Testis (tissue), 5 donors: ENCODE results near the gene SRD5A1. TPM values are rescaled to one million over a fixed set of nuclear protein-coding genes. Genes with fewer than 3 reads are reported as not detected.

Experiments
- DNase-seq: peaks from one replicate; pipeline ENCODE4 v3.0.0-alpha.2; 2019
- H3K27ac ChIP-seq, 2 donors: fragments of 200-600 bp; sonication (generic); one replicate each; pipeline ENCODE4 v1.5.1; 2019
- H3K27me3 ChIP-seq: fragments of 200-600 bp; sonication (generic); one replicate; pipeline ENCODE4 v1.5.1; 2019
- H3K36me3 ChIP-seq: fragments of 200-600 bp; sonication (generic); one replicate; pipeline ENCODE4 v1.5.1; 2017; ENCODE audit warnings: low read depth; ENCODE audit errors: missing control alignments
- H3K4me1 ChIP-seq: fragments of 200-600 bp; sonication (generic); one replicate; pipeline ENCODE4 v1.5.1; 2019
- H3K4me3 ChIP-seq, 2 donors: fragments of 200-600 bp; sonication (generic); one replicate each; pipeline ENCODE4 v1.5.1; 2017 to 2019
- H3K9me3 ChIP-seq: fragments of 200-600 bp; sonication (generic); one replicate; pipeline ENCODE4 v1.5.1; 2017
- POLR2A ChIP-seq: fragments of 450-650 bp; IDR thresholded peaks from one replicate; pipeline ENCODE4 v1.6.1; 2017; ENCODE audit warnings: antibody characterized with exemption, mild to moderate bottlenecking, moderate library complexity
- WGBS, 2 donors: methylation state at CpG; one replicate each; pipeline ENCODE4 v1.1.5; 2018; 5-methylcytosine and 5-hydroxymethylcytosine counted together
- intact Hi-C: fragments of 100-400 bp; cut with DNase I; formaldehyde crosslinking; loops from one replicate; pipeline ENCODE4 v1.15.1; 2023; ENCODE audit warnings: low total_unique reads
- long read RNA-seq, 2 donors: transcript quantifications; one replicate each; lab custom pipeline, GENCODE V29; 2026
- polyA plus RNA-seq: library from polyadenylated mRNA; stranded (reverse); fragments of 350-450 nt; fragmentation: Illumina TruSeq; extraction: RNeasy Lipid Tissue Mini Kit (QIAGEN cat#74804); gene quantifications from one replicate; pipeline ENCODE4 v1.2.3, GENCODE V29; 2014; ENCODE audit warnings: low read depth, low replicate concordance; ENCODE audit not compliant: insufficient read depth
- total RNA-seq, 2 donors: library from RNA; depleted of rRNA; stranded (reverse); fragments of >200 nt; gene quantifications; one replicate each; pipeline ENCODE4 v1.2.3, GENCODE V29; 2016
- TF ChIP-seq, protein P1 (sequence below), 3 experiments: fragments of 450-650 bp in 2 of 3; fragments of 200-600 bp in 1 of 3; sonication (generic) in 1 of 3; IDR thresholded peaks; one replicate each; pipeline ENCODE4 v1.5.1; 2016 to 2019; ENCODE audit warnings: antibody characterized with exemption in 3 of 3, mild to moderate bottlenecking in 2 of 3, moderate library complexity in 1 of 3

Gene SRD5A1, protein sequence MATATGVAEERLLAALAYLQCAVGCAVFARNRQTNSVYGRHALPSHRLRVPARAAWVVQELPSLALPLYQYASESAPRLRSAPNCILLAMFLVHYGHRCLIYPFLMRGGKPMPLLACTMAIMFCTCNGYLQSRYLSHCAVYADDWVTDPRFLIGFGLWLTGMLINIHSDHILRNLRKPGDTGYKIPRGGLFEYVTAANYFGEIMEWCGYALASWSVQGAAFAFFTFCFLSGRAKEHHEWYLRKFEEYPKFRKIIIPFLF
- total RNA-seq = 10 to 100 TPM in 1 of 2 donors, 1 to 10 TPM in 1; 7.9 to 13.9 TPM
- 3.8 TPM for polyA plus RNA-seq
- long read RNA-seq, donor 1, full-length matches to known transcripts = 9 of 15 reads
- long read RNA-seq, donor 1, partial matches to known transcripts = 6 of 15 reads
- long read RNA-seq, donor 1, other reads (novel, unspliced or antisense) = 0 of 15 reads
- long read RNA-seq, donor 2, full-length matches to known transcripts = 3 of 3 reads
- long read RNA-seq, donor 2, partial matches to known transcripts = 0 of 3 reads
- long read RNA-seq, donor 2, other reads (novel, unspliced or antisense) = 0 of 3 reads

DNA sequence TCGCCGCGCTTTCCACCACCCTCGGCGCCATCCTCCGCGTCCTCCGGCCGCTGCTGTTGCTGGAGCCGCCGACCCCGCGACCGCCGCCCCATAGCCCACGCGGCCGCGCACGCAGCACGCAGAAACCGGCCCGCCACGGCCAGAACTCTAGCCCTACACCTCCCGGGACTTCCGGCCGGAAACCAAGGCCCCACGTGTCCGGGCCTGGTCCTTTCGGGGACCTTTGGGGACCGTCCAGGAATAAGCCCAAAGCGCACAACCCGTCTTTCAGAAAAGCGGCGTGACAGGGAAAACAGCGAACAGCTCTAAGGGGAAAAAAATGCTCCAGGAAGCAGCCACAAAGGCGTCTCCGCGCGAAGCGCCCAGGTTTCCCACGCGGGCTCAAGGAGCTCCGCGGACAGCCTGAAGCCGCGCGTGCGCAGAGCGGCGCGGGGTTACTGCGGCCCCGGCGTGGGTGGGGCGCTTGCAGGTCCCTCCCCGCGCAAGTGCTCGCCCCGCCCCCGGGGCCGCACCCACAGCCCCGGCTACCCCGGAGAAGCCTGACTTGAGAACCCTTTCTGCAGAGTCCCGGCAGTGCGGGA lies at the start of gene SRD5A1, which contains the start of gene NSUN2:
Gene SRD5A1 (plus strand): TSS at position 553 of the 581 bp plus-strand sequence. CDS start 137 bp downstream, outside the sequence.
Gene NSUN2 (minus strand): TSS at position 157 of the 581 bp plus-strand sequence. CDS start 65 bp downstream, at position 92.
- Histone ChIP-seq H3K27me3 (no peaks in the 10 kb centered on the region), H3K9me3 (no peaks in the 10 kb centered on the region), H3K36me3 (no peaks in the 10 kb centered on the region), H3K4me3 (peak within 1 kb of the TSS; percentile 95 to 97), H3K4me1 (peaks cover 19% of the 10 kb centered on the region), H3K27ac (peak within 1 kb of the TSS; percentile 84 to 94)
- intact Hi-C loops = no loop called here
- peak; percentile 94 for DNase-seq
- TF ChIP-seq, protein P1, sequence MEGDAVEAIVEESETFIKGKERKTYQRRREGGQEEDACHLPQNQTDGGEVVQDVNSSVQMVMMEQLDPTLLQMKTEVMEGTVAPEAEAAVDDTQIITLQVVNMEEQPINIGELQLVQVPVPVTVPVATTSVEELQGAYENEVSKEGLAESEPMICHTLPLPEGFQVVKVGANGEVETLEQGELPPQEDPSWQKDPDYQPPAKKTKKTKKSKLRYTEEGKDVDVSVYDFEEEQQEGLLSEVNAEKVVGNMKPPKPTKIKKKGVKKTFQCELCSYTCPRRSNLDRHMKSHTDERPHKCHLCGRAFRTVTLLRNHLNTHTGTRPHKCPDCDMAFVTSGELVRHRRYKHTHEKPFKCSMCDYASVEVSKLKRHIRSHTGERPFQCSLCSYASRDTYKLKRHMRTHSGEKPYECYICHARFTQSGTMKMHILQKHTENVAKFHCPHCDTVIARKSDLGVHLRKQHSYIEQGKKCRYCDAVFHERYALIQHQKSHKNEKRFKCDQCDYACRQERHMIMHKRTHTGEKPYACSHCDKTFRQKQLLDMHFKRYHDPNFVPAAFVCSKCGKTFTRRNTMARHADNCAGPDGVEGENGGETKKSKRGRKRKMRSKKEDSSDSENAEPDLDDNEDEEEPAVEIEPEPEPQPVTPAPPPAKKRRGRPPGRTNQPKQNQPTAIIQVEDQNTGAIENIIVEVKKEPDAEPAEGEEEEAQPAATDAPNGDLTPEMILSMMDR (IDR thresholded peaks at IDR 0.05) = no peak
- no peak for TF ChIP-seq POLR2A
- 0% methylated on average over 7 to 46 of the region's 66 CpGs for WGBS, 2 donors

DNA sequence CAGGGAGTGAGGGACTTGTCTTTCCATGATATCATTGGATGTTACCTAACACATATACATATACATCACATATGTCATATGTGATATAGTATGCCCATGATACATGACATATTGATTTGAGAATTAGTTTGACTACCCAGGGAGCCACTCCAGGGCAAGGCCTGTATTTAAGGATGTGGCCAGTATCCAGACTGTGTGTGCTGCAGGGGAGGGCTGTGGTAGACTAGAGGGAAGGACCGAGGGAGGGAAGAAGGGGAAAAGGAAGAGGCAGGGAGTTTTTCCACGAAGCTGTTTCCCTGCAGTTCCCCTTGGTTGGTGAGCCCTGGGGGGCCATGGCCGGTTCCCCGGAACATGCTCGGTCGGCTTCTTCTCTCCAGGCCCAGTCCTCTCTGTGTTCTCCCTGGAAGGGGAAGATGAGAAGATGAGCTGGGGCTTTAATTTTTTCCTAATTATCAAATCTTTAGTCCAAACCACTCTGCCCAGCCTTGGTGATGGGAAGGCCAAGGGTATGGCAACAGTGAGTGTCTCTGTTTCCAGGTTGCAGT lies 49.1 kb upstream of the SRD5A1 start:
- TF ChIP-seq POLR2A = no peak
- TF ChIP-seq, protein P1 (IDR thresholded peaks at IDR 0.05) = no peak
- Histone ChIP-seq H3K4me1 (peaks cover 4% of the 10 kb centered on the region), H3K36me3 (no peaks in the 10 kb centered on the region), H3K9me3 (no peaks in the 10 kb centered on the region), H3K4me3 (no peak overlapping the region), H3K27ac (no peak overlapping the region), H3K27me3 (no peaks in the 10 kb centered on the region)
- intact Hi-C loops = no loop called here
- DNase-seq = no peak
- 62 to 68% methylated on average over 6 of the region's 6 CpGs for WGBS, 2 donors

DNA sequence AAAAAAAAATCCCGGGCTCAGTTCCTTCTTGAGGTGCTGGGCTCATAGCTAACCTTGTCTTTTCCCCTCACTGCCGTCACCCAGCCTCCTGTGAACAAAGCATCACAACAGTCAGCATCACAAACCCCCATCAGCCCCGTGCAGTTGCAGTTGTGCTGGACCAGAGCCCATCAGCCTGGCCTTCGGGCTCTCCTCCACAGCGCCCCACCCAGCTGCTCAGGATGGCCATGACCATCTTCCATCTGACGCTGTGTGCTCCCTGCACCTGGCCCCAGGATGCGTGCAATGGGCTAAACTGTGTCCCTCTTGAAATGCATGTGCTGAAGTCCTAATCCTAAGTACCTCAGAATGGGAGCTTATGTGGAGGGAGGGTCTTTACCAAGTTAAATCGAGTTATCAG lies 48.5 kb upstream of the SRD5A1 start:
- Histone ChIP-seq H3K36me3 (no peaks in the 10 kb centered on the region), H3K4me3 (no peak overlapping the region), H3K4me1 (peaks cover 4% of the 10 kb centered on the region), H3K27me3 (no peaks in the 10 kb centered on the region), H3K27ac (no peak overlapping the region), H3K9me3 (no peaks in the 10 kb centered on the region)
- no peak for TF ChIP-seq POLR2A
- TF ChIP-seq, protein P1 (IDR thresholded peaks at IDR 0.05) = no peak
- intact Hi-C loops = no loop called here
- no peak for DNase-seq
- WGBS, 2 donors = 80% methylated on average over 8 of the region's 8 CpGs

DNA sequence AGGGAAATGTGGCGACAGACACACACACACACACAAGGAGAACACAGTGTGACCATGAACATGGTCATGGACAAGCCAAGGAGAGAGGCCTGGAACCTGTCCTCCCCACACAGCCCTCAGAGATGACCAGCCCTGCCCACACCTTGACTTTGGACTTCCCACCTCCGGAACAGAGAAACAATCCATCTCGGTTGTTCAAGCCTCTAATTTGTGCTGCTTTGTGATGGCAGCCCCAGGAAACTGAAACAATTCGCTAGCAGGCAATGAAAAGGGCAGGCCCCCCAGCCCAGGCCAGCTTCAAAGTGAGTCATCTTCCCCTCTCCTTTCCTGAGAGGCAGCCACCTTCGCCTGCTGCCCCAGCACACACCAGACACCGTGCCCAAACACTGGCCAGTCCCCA lies 48.1 kb upstream of the SRD5A1 start:
- H3K9me3 ChIP-seq = no peaks in the 10 kb centered on the region
- intact Hi-C loops = no loop called here
- no peak for DNase-seq
- H3K36me3 ChIP-seq = no peaks in the 10 kb centered on the region
- H3K27ac ChIP-seq = no peak overlapping the region
- TF ChIP-seq POLR2A = no peak
- TF ChIP-seq, protein P1 (IDR thresholded peaks at IDR 0.05) = no peak
- 77% methylated on average over 6 of the region's 6 CpGs for WGBS, 2 donors
- no peaks in the 10 kb centered on the region for H3K27me3 ChIP-seq
- H3K4me1 ChIP-seq = peaks cover 4% of the 10 kb centered on the region
- H3K4me3 ChIP-seq = no peak overlapping the region
